ENCODE results near the gene MED8.

DNA sequence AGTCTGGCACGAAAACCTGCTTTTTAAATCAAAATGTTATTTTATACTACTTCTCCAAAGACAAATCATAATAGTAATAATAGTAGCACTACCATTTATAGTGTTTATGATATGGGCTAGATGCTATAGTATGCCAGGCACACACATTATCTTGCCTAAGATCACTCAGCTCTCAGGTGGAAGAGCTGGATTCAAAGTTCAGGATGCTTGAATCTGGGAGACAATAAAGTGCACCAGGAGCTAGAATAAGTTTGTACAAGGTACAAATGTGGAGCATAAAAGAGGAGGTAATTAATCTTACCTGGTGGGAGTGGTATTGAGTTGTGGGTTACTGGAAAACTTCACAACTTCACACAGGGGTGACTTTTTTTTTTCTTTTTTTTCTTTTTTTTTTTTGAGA is 11.8 kb downstream of the MED8 start:
- TF ChIP-seq, protein P1, sequence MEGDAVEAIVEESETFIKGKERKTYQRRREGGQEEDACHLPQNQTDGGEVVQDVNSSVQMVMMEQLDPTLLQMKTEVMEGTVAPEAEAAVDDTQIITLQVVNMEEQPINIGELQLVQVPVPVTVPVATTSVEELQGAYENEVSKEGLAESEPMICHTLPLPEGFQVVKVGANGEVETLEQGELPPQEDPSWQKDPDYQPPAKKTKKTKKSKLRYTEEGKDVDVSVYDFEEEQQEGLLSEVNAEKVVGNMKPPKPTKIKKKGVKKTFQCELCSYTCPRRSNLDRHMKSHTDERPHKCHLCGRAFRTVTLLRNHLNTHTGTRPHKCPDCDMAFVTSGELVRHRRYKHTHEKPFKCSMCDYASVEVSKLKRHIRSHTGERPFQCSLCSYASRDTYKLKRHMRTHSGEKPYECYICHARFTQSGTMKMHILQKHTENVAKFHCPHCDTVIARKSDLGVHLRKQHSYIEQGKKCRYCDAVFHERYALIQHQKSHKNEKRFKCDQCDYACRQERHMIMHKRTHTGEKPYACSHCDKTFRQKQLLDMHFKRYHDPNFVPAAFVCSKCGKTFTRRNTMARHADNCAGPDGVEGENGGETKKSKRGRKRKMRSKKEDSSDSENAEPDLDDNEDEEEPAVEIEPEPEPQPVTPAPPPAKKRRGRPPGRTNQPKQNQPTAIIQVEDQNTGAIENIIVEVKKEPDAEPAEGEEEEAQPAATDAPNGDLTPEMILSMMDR (IDR thresholded peaks at IDR 0.05; ENCODE audit: insufficient read depth, low read depth, low read length), result no peak
- TF ChIP-seq EZH2 (IDR thresholded peaks at IDR 0.05; ENCODE audit: insufficient read depth, low read length), result no peak

All from astrocyte (in vitro differentiated cells and primary cell).